GM23338 (cell line): ENCODE measurements around the gene ZNF366. TPM values are rescaled to one million over a fixed set of nuclear protein-coding genes. Genes with fewer than 3 reads are reported as not detected.

Experiments
- ATAC-seq: fragments of 200-7000 bp; cut with Tn5 transposase; 3 replicates; pipeline ENCODE4 v1.9.1; 2020
- DNase-seq: peaks from one replicate; pipeline ENCODE4 v3.0.0-alpha.2; 2015; ENCODE audit warnings: low spot score
- H2AFZ ChIP-seq: fragments of 200-600 bp; sonication (generic); 2 replicates; pipeline ENCODE4 v1.8.0; 2016; ENCODE audit warnings: antibody characterized with exemption, mild to moderate bottlenecking, moderate library complexity
- H3F3A ChIP-seq: fragments of 200-600 bp; sonication (generic); replicated peaks from 2 replicates; pipeline ENCODE4 v1.8.0; 2017; ENCODE audit warnings: antibody characterized with exemption, mixed run types, low read depth
- H3K27ac ChIP-seq: fragments of 200-600 bp; sonication (generic); 2 replicates; pipeline ENCODE4 v1.6.1; 2016; ENCODE audit warnings: low read depth
- H3K27me3 ChIP-seq: fragments of 200-600 bp; sonication (generic); 2 replicates; pipeline ENCODE4 v1.8.0; 2016; ENCODE audit warnings: mild to moderate bottlenecking, mixed run types, moderate library complexity; ENCODE audit not compliant: insufficient read depth
- H3K36me3 ChIP-seq: fragments of 200-600 bp; sonication (generic); 2 replicates; pipeline ENCODE4 v1.8.0; 2016; ENCODE audit warnings: mild to moderate bottlenecking; ENCODE audit not compliant: insufficient read depth
- H3K4me1 ChIP-seq: fragments of 200-600 bp; sonication (generic); 2 replicates; pipeline ENCODE4 v1.8.0; 2016; ENCODE audit warnings: mild to moderate bottlenecking, moderate library complexity; ENCODE audit not compliant: insufficient read depth
- H3K4me2 ChIP-seq: fragments of 200-600 bp; sonication (generic); 2 replicates; pipeline ENCODE4 v1.7.1; 2017; ENCODE audit warnings: mixed run types
- H3K4me3 ChIP-seq: fragments of 200-600 bp; sonication (generic); 2 replicates; pipeline ENCODE4 v1.6.1; 2016; ENCODE audit warnings: mixed run types
- H3K79me2 ChIP-seq: fragments of 200-600 bp; sonication (generic); replicated peaks from 2 replicates; pipeline ENCODE4 v1.8.0; 2017; ENCODE audit warnings: mild to moderate bottlenecking; ENCODE audit not compliant: insufficient read depth
- H3K9me2 ChIP-seq: fragments of 200-600 bp; sonication (generic); 2 replicates; pipeline ENCODE4 v1.8.0; 2017; ENCODE audit not compliant: insufficient read depth
- H4K20me1 ChIP-seq: fragments of 200-600 bp; sonication (generic); replicated peaks from 2 replicates; pipeline ENCODE4 v1.8.0; 2017; ENCODE audit warnings: mild to moderate bottlenecking; ENCODE audit not compliant: insufficient read depth
- H3K27ac Mint-ChIP-seq: 2 replicates; pipeline ENCODE4 v1.8.0; 2020; ENCODE audit warnings: inconsistent platforms, mild to moderate bottlenecking, moderate library complexity, mixed read lengths
- H3K27me3 Mint-ChIP-seq: 3 replicates; pipeline ENCODE4 v1.8.0; 2022; ENCODE audit warnings: low read depth, mild to moderate bottlenecking, moderate library complexity, mixed read lengths, inconsistent platforms; ENCODE audit not compliant: insufficient read depth, poor library complexity
- H3K36me3 Mint-ChIP-seq: 3 replicates; pipeline ENCODE4 v1.8.0; 2021; ENCODE audit warnings: low read depth, mild to moderate bottlenecking, inconsistent platforms, moderate library complexity, mixed read lengths
- H3K4me1 Mint-ChIP-seq: 3 replicates; pipeline ENCODE4 v1.8.0; 2020; ENCODE audit warnings: mild to moderate bottlenecking, inconsistent platforms, mixed read lengths
- H3K4me3 Mint-ChIP-seq: 3 replicates; pipeline ENCODE4 v1.8.0; 2021; ENCODE audit warnings: moderate library complexity, mild to moderate bottlenecking, inconsistent platforms, mixed read lengths
- H3K9me3 Mint-ChIP-seq: 3 replicates; pipeline ENCODE4 v1.8.0; 2020; ENCODE audit warnings: moderate library complexity, mild to moderate bottlenecking, inconsistent platforms, mixed read lengths
- CREB1 ChIP-seq: fragments of 250-450 bp; sonication (Bioruptor Pico); IDR thresholded peaks from 2 replicates; pipeline ENCODE4 v1.5.0; 2020; ENCODE audit warnings: low read depth, mild to moderate bottlenecking, moderate library complexity
- CTCF ChIP-seq, 2 experiments: fragments of 200-600 bp in 1 of 2; sonication (generic) in 1 of 2; conservative IDR thresholded peaks; 2 replicates each; pipeline versions ENCODE4 v1.5.1 to v1.6.1; 2016 to 2017; ENCODE audit warnings: antibody characterized with exemption in 2 of 2, low read depth in 2 of 2, mild to moderate bottlenecking in 2 of 2, moderate library complexity in 1 of 2
- ETS1 ChIP-seq: IDR thresholded peaks from 2 replicates; pipeline ENCODE4 v1.6.1; 2016; ENCODE audit warnings: antibody characterized with exemption
- EZH2 ChIP-seq: fragments of 200-600 bp; sonication (generic); IDR thresholded peaks from one replicate; pipeline ENCODE4 v1.8.0; 2017; ENCODE audit warnings: antibody characterized with exemption, mild to moderate bottlenecking, low read depth; ENCODE audit not compliant: unreplicated experiment
- NANOG ChIP-seq: IDR thresholded peaks from 2 replicates; pipeline ENCODE4 v1.6.1; 2016; ENCODE audit warnings: antibody characterized with exemption, borderline replicate concordance
- POLR2AphosphoS5 ChIP-seq: IDR thresholded peaks from 2 replicates; pipeline ENCODE4 v1.6.1; 2016; ENCODE audit warnings: antibody characterized with exemption, low read depth
- REST ChIP-seq: IDR thresholded peaks from one replicate; pipeline ENCODE4 v1.6.1; 2018; ENCODE audit warnings: antibody characterized with exemption; ENCODE audit not compliant: unreplicated experiment
- STAT1 ChIP-seq: IDR thresholded peaks from one replicate; pipeline ENCODE4 v1.6.1; 2016; ENCODE audit warnings: antibody characterized with exemption; ENCODE audit not compliant: unreplicated experiment
- ZNF114 ChIP-seq: fragments of 250-450 bp; sonication (Bioruptor Pico); IDR thresholded peaks from 2 replicates; pipeline ENCODE4 v1.5.0; 2020; ENCODE audit warnings: mild to moderate bottlenecking, moderate library complexity
- polyA plus RNA-seq: library from polyadenylated mRNA; unstranded; fragments of >200 nt; fragmentation: Nextera tagmentation; extraction: Ambion mirVana; gene quantifications from 2 replicates; pipeline ENCODE4 v1.2.1, GENCODE V29; 2016
- total RNA-seq: library from RNA; depleted of rRNA; stranded (reverse); fragments of >200 nt; shearing (Covaris generic); gene quantifications from 2 replicates; pipeline ENCODE4 v1.2.3, GENCODE V29; 2014

The ZNF366 gene
- total and polyA plus RNA-seq, 2 experiments from 2014 or later = not detected

- TF ChIP-seq ETS1 (no peak), ZNF114 (CRISPR knock-in tag) (no peak)
Observed at GRCh38 chr5:72507231-72507906, at the start of gene ZNF366 (continued).

- DNase-seq = peak; percentile 92
- Histone ChIP-seq H3F3A (no peaks in the 10 kb centered on the region; the same call in 1 of the 2 replicates), H3K9me2 (peaks cover 6% of the 10 kb centered on the region), H3K4me1 (peaks cover 44% of the 10 kb centered on the region), H3K27ac (peak overlapping the region; percentile 92), H3K36me3 (no peaks in the 10 kb centered on the region), H3K4me3 (peak overlapping the region; percentile 59), H3K79me2 (no peaks in the 10 kb centered on the region), H3K27me3 (no peaks in the 10 kb centered on the region), H4K20me1 (no peaks in the 10 kb centered on the region), H2AFZ (peak overlapping the region; percentile 97), H3K4me2 (peak overlapping the region; percentile 79)
- H3K9me3 Mint-ChIP-seq = no peaks in the 10 kb centered on the region
- H3K27ac Mint-ChIP-seq = peak overlapping the region; percentile 75
- TF ChIP-seq STAT1 = no peak
- peak; percentile 80; the same call in 1 of the 2 replicates for TF ChIP-seq POLR2AphosphoS5
- TF ChIP-seq CTCF (conservative IDR thresholded peaks at IDR 0.05; ENCODE audit: low read depth in 2 of 2) = peak; percentile 64 to 66
- TF ChIP-seq CREB1 (CRISPR knock-in tag) = 0 out of 2 replicates have a peak, but pooled peaks have one; percentile 7
- ATAC-seq = peak; percentile 96
- H3K4me1 Mint-ChIP-seq = peaks cover 70% of the 10 kb centered on the region
- H3K36me3 Mint-ChIP-seq = no peaks in the 10 kb centered on the region; the same call in 2 of the 3 replicates
- peaks cover 11% of the 10 kb centered on the region for H3K27me3 Mint-ChIP-seq
- H3K4me3 Mint-ChIP-seq = peak overlapping the region; percentile 71
Observed at GRCh38 chr5:72556351-72557166, 49.3 kb upstream of the ZNF366 start.

DNA sequence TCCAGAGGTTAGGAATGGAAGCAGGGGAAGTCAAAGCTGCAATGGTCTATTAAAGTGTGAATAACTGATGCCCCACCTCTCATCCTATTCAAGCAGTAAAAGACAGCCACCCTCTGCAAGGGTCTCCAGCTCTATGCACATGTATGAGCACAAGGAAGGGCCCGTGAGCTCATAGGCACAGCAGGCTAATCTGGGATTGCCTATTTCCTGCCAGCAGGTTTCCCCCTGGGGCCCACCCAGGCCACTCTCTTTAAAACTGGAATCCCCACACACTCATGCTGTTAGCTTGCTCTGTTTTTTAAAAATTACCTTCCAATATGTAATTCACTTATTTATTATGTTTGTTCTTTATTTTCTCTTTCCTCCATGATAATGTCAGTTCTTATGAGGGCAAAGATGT lies 48.7 kb upstream of the ZNF366 start:
- Histone ChIP-seq H3K27ac (peak overlapping the region; percentile 92), H3K4me1 (peaks cover 38% of the 10 kb centered on the region), H3K4me2 (peak overlapping the region; percentile 79), H3K27me3 (no peaks in the 10 kb centered on the region), H2AFZ (peak overlapping the region; percentile 97), H3F3A (no peaks in the 10 kb centered on the region; the same call in 1 of the 2 replicates), H3K4me3 (peak overlapping the region; percentile 59), H3K36me3 (no peaks in the 10 kb centered on the region), H3K9me2 (peaks cover 6% of the 10 kb centered on the region), H3K79me2 (no peaks in the 10 kb centered on the region), H4K20me1 (no peaks in the 10 kb centered on the region)
- ATAC-seq = peak; percentile 9; the same call in 2 of the 3 replicates
- peak overlapping the region; percentile 75; the same call in 1 of the 2 replicates for H3K27ac Mint-ChIP-seq
- H3K4me3 Mint-ChIP-seq = peak overlapping the region; percentile 71
- peaks cover 11% of the 10 kb centered on the region for H3K27me3 Mint-ChIP-seq
- no peak for DNase-seq
- no peaks in the 10 kb centered on the region; the same call in 2 of the 3 replicates for H3K36me3 Mint-ChIP-seq
- H3K4me1 Mint-ChIP-seq = peaks cover 65% of the 10 kb centered on the region
- H3K9me3 Mint-ChIP-seq = no peaks in the 10 kb centered on the region
- no peak for TF ChIP-seq NANOG
- TF ChIP-seq EZH2 = no peak
- no peak for TF ChIP-seq CTCF (conservative IDR thresholded peaks at IDR 0.05; ENCODE audit: low read depth in 2 of 2)
- no peak for TF ChIP-seq ETS1
- no peak for TF ChIP-seq REST
